ENCODE data around the gene ZNF236.

Gene ZNF236

GRCh38 chr18:76997951-76998808 lies 175.8 kb downstream of the ZNF236 start:
- no peak for TF ChIP-seq CTCF (IDR thresholded peaks at IDR 0.05; ENCODE audit: borderline replicate concordance, control extremely low read depth, extremely low read depth, insufficient read depth, missing control alignments)
- in situ Hi-C loops (cut with MboI; ENCODE audit: low sequenced_read_pairs, unreplicated experiment) = loop anchor here (10.0 to 25.0 kb wide), 2 partner anchors 217 to 664 kb away; no protein-coding TSS in a partner anchor
- no peak for DNase-seq (ENCODE audit: low spot score)

DNA sequence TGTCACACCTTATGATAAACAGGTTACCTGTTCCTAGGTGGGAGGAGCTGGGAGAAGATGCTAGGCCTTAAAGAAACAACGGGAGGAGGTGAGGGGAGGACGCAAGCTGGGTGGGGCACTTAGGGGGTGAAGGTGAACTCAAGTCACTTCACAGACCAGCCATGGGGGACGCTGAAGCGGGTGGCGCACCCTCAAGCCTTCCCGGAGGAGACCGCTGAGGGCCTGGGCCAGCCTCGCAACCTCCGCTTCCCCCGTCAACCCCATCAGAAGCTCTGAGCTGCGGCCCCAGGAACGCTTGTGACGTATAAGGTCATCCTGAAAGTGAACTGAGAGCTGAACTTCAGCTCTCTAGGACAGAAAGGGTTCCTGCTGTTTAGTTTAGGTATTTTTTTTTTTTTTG lies 176.7 kb downstream of the ZNF236 start:
- DNase-seq (ENCODE audit: low spot score) = no peak
- TF ChIP-seq CTCF (IDR thresholded peaks at IDR 0.05; ENCODE audit: borderline replicate concordance, control extremely low read depth, extremely low read depth, insufficient read depth, missing control alignments) = no peak
- in situ Hi-C loops (cut with MboI; ENCODE audit: low sequenced_read_pairs, unreplicated experiment) = loop anchor here (10.0 to 25.0 kb wide), 2 partner anchors 216 to 663 kb away; no protein-coding TSS in a partner anchor

DNA sequence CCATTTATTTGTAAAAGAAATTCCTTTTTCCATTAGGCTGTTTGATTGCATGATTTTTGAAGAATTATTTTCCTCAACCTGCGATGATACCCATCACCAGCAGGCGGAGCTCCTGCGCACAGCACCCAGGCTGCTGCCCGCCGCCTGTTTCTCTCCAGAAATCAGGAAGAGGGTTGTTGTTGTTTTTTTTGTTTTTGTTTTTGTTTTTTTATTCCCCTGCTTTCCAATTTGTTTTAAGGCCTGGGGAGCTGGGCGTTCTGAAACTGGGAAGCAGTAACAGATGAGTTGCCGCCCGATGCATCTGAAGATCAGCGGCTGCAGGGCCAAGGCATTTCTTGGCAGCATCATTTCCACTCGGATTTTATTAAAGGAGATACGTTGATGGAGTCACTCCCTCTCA lies 178.2 kb downstream of the ZNF236 start:
- peak; percentile 78 for DNase-seq (ENCODE audit: low spot score)
- peak; percentile 88 for TF ChIP-seq CTCF (IDR thresholded peaks at IDR 0.05; ENCODE audit: borderline replicate concordance, control extremely low read depth, extremely low read depth, insufficient read depth, missing control alignments)
- in situ Hi-C loops (cut with MboI; ENCODE audit: low sequenced_read_pairs, unreplicated experiment) = no loop called here

- TF ChIP-seq CTCF (IDR thresholded peaks at IDR 0.05; ENCODE audit: borderline replicate concordance, control extremely low read depth, extremely low read depth, insufficient read depth, missing control alignments) = no peak
- in situ Hi-C loops (cut with MboI; ENCODE audit: low sequenced_read_pairs, unreplicated experiment) = no loop called here
- no peak for DNase-seq (ENCODE audit: low spot score)
Observed at GRCh38 chr18:77001041-77001440, 178.7 kb downstream of the ZNF236 start.

- in situ Hi-C loops (cut with MboI; ENCODE audit: low sequenced_read_pairs, unreplicated experiment) = no loop called here
- TF ChIP-seq CTCF (IDR thresholded peaks at IDR 0.05; ENCODE audit: borderline replicate concordance, control extremely low read depth, extremely low read depth, insufficient read depth, missing control alignments) = no peak
- DNase-seq (ENCODE audit: low spot score) = no peak
Observed at GRCh38 chr18:77001979-77002378, 179.6 kb downstream of the ZNF236 start.

GRCh38 chr18:77002496-77002895 lies 180.1 kb downstream of the ZNF236 start:
- no peak for DNase-seq (ENCODE audit: low spot score)
- in situ Hi-C loops (cut with MboI; ENCODE audit: low sequenced_read_pairs, unreplicated experiment) = no loop called here
- no peak for TF ChIP-seq CTCF (IDR thresholded peaks at IDR 0.05; ENCODE audit: borderline replicate concordance, control extremely low read depth, extremely low read depth, insufficient read depth, missing control alignments)

Data from GM13976 (cell line).